Effector memory CD8-positive, alpha-beta T cell (primary cell): ENCODE data around the gene SBF2.
A peak's percentile ranks its signal among the peaks of the same experiment; 100 is the strongest.

Source experiments
- ATAC-seq: fragments of 150-1000 bp; cut with Tn5 transposase; replicated peaks from 2 replicates; pipeline ENCODE4 v1.10.0; 2021; ENCODE audit warnings: mild to moderate bottlenecking, moderate library complexity
- DNase-seq, 3 experiments: peaks; one replicate each; pipeline ENCODE4 v3.0.0; 2021
- H3K27ac Mint-ChIP-seq, 2 donors: one replicate each; pipeline ENCODE4 v1.8.0; 2022; ENCODE audit warnings: mild to moderate bottlenecking in 2 of 2, mixed read lengths in 2 of 2, moderate library complexity in 2 of 2
- H3K27me3 Mint-ChIP-seq, 2 donors: one replicate each; pipeline ENCODE4 v1.8.0; 2022; ENCODE audit warnings: mixed read lengths in 2 of 2
- H3K36me3 Mint-ChIP-seq: one replicate; pipeline ENCODE4 v1.8.0; 2022; ENCODE audit warnings: mild to moderate bottlenecking, moderate library complexity, mixed read lengths; ENCODE audit not compliant: insufficient read depth
- H3K4me1 Mint-ChIP-seq, 2 donors: one replicate each; pipeline ENCODE4 v1.8.0; 2022; ENCODE audit warnings: low read depth in 2 of 2, mixed read lengths in 2 of 2
- H3K4me3 Mint-ChIP-seq, 2 donors: one replicate each; pipeline ENCODE4 v1.8.0; 2022; ENCODE audit warnings: mild to moderate bottlenecking in 2 of 2, mixed read lengths in 2 of 2, moderate library complexity in 2 of 2
- H3K9me3 Mint-ChIP-seq, 2 donors: one replicate each; pipeline ENCODE4 v1.8.0; 2022; ENCODE audit warnings: mixed read lengths in 2 of 2

SBF2 gene

DNA sequence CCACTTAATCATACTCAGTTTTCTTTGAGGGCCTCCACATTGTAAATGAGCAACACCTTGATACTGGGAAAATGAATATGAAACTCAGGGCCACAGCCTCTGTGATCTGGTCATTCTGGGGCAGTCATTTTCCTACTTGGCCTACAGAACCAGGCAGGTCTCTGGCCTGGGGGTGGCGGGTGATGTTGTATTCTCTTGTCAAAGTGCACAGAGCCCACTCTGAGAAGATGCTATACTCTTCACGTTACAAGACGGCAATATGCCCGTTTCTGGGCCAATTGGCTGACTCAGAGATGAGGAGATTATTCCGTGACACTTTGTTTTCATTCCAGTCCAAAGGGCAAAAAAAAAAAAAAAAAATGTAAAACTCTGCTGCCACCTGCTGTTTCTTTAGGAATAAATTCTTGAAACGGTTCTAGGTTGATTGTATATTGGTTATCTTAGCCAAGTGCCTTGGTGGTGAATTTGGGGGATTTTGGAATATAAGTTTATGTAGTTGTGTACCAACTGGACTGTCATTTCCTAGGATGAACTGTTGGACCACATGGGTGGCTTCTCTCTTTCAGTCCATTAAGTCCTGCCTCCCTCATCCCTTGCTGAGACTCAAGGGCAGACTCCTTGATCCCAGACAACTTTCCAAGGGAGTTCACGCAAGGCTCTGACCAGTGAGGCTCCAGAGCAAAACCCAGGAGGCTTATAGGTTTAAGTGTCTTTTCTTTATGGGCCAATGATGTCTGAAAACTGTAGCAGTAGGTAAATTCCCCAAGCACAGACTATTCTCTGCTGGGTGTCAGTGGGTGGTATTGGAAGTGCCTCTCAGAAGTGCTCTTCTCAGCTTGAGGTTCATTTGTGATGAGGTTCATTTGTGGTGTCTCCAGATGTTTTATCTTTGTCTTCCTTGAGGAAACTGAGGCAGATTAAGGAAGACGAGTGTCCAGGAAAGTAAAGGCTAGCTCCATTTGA is 29.1 kb upstream of the SBF2 start:
- H3K27me3 Mint-ChIP-seq = peaks cover 22 to 32% of the 10 kb centered on the region in 2 donors
- no peaks in the 10 kb centered on the region for H3K36me3 Mint-ChIP-seq
- no peak overlapping the region for H3K4me3 Mint-ChIP-seq
- H3K27ac Mint-ChIP-seq = peak overlapping the region in 1 of 2 donors; percentile 75
- peaks cover 3 to 5% of the 10 kb centered on the region in 2 donors for H3K4me1 Mint-ChIP-seq
- ATAC-seq (peak; percentile 81), DNase-seq (peak in 2 of 3 experiments; percentile 15 to 22)
- H3K9me3 Mint-ChIP-seq = no peaks in the 10 kb centered on the region

DNA sequence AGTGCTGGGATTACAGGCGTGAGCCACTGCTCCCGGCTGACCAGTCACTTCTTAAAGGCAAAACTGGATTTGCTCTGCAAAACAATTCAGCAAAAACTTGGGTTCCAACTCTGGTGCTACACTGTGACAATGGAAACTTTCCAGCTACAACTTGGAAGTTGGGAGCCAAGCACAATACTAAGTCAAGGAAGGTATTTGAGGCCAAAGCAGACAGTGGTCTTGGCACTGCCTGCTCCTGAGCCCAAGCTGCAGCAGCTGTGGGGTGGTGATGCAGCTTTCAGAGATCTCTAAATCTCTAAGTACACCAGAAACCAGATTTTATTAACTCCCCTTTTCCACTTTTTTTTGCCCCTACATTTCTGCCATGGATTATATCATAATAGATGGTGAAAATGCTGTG is 28.4 kb upstream of the SBF2 start:
- H3K4me1 Mint-ChIP-seq = peaks cover 3 to 5% of the 10 kb centered on the region in 2 donors
- H3K27ac Mint-ChIP-seq = peak overlapping the region in 1 of 2 donors; percentile 75
- no peak overlapping the region for H3K4me3 Mint-ChIP-seq
- ATAC-seq (no peak), DNase-seq (no peak)
- H3K27me3 Mint-ChIP-seq = peaks cover 25 to 32% of the 10 kb centered on the region in 2 donors
- H3K9me3 Mint-ChIP-seq = no peaks in the 10 kb centered on the region
- no peaks in the 10 kb centered on the region for H3K36me3 Mint-ChIP-seq

DNA sequence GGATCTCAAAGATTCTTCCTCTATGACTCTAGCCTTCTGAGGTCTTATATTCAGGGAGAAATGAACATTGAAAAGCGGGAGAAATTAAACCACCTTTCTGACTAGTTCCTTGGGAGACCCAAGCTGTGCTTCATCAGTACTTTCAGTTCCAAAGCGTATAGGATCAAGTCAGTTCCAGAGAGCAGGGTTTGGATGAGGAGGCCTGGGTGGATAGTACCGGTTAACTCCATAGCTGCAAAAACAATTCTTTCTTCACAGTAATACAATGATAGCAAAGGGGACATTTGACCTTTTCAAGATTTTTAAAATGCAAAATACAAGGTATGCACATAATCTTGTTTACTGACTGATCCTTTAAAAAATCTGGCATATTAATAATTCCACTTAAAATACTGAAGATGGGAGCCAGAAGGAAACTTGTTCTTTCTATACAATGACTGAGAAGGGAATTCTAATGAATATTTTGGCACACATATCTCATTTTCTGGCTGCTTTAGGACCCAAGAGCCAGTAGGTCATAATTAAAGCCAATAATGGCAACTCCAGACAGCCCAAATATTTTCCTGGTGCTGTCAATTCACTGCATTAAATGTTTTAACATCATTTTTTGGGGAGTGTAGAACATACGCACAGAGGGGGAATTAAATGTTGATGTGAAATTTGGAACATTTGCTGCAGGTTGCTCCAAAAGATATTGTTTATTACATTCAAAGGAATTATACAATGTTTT is 26.9 kb upstream of the SBF2 start:
- Mint-ChIP-seq H3K27me3 (peaks cover 31 to 44% of the 10 kb centered on the region in 2 donors), H3K27ac (no peak overlapping the region), H3K4me3 (no peak overlapping the region), H3K4me1 (peaks cover 3 to 5% of the 10 kb centered on the region in 2 donors), H3K36me3 (no peaks in the 10 kb centered on the region), H3K9me3 (no peaks in the 10 kb centered on the region)
- ATAC-seq (no peak), DNase-seq (no peak)

DNA sequence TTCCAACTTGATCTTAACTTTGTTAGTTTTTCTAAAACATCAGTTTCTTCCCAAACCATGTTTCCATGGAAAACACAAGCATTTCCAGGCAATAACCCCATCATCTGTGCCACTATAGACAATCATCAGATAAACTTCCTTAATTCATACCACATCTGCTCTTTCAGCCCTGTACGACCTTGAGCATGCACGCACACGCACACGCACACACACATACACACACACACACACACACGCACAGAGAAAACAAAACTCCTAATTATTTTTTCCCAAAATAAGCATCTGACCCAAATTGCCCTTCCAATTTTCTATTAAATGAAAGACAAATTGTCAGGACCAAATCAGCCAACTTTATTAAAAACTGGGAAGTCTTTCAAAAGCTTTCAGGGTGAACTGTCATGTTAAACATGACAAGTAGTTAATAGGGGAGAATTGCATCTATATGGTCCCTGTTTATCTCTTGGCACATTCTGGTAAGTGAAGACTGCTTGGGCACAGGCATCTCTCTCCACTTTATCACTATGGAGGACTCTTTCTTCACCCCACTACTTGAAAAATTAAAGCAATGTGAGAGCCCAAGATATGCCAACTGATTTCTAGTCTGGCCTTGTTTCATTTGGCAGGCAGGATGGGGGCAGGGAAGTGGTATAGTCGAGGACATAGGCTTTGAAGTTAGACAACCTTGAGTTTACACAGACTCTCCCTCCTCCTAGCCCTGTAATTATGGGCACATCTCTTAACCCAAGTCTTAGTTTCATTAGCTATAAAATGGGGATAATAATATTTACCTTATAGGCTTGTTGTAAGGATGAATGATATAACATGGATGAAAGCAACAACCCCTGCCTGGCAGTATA is 25.9 kb upstream of the SBF2 start:
- H3K27me3 Mint-ChIP-seq = peaks cover 31 to 37% of the 10 kb centered on the region in 2 donors
- H3K4me1 Mint-ChIP-seq = peaks cover 3 to 5% of the 10 kb centered on the region in 2 donors
- DNase-seq (no peak), ATAC-seq (no peak)
- no peak overlapping the region for H3K27ac Mint-ChIP-seq
- no peaks in the 10 kb centered on the region for H3K36me3 Mint-ChIP-seq
- no peak overlapping the region for H3K4me3 Mint-ChIP-seq
- no peaks in the 10 kb centered on the region for H3K9me3 Mint-ChIP-seq

DNA sequence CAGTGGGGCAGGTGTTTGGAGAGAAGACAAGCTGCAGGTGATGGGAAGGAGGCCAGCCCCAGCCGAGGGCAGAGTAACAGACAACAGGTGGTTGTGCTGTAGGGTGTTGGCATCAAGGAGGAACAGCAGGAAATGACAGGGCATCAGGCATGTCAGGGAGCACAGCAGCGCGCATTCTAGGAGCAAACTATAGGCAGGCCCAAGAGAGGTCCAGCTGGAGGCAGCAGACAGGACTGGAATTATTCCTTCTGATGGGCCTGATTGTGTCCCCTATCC is 24.4 kb upstream of the SBF2 start:
- no peak for ATAC-seq

DNA sequence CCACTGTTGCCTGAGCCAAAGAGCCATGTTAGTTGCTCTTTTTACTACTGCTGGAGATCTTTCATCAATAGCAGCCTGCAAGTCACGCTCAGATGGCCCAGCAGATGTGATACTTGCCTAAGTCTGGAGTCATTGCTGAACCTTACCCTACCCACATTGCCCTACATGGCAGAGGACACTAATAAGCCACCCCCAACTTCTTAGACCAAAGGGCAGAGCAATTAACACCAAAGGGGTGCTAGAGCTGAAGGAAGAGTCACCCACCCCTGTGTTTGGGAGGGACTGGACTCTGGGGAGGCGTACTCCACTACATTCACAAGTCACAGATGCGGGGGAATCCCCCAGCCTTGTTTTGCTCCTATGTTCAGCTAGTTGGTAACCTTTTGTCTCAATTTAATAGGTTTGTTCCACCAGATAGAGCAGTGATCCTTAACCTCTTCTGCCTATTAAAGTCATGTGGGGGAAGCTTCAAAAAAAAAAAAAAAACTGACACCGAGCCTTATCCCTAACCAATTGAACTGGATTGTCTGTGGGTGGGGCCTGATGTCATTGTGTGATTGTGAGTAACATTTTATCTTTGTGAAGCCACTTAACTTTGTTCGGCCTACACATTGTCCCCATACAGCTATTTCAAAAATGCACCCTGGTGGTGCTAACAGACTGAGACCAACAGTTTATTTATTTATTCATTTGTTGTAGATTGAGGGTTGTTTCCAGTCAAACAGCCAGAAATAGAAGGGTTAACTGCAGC is 23.9 kb upstream of the SBF2 start:
- no peak for DNase-seq
- H3K9me3 Mint-ChIP-seq = no peaks in the 10 kb centered on the region
- no peak for ATAC-seq
- H3K27ac Mint-ChIP-seq = no peak overlapping the region
- H3K4me3 Mint-ChIP-seq = no peak overlapping the region
- no peaks in the 10 kb centered on the region for H3K36me3 Mint-ChIP-seq
- H3K27me3 Mint-ChIP-seq = peaks cover 20 to 31% of the 10 kb centered on the region in 2 donors
- H3K4me1 Mint-ChIP-seq = peaks cover 3% of the 10 kb centered on the region in 2 donors

More for the DNA sequence above, 24.4 kb upstream of the SBF2 start:
- H3K27ac Mint-ChIP-seq = no peak overlapping the region
- H3K27me3 Mint-ChIP-seq = peaks cover 25 to 36% of the 10 kb centered on the region in 2 donors
- H3K36me3 Mint-ChIP-seq = no peaks in the 10 kb centered on the region
- peaks cover 3 to 5% of the 10 kb centered on the region in 2 donors for H3K4me1 Mint-ChIP-seq
- no peaks in the 10 kb centered on the region for H3K9me3 Mint-ChIP-seq
- no peak for DNase-seq
- no peak overlapping the region for H3K4me3 Mint-ChIP-seq

DNA sequence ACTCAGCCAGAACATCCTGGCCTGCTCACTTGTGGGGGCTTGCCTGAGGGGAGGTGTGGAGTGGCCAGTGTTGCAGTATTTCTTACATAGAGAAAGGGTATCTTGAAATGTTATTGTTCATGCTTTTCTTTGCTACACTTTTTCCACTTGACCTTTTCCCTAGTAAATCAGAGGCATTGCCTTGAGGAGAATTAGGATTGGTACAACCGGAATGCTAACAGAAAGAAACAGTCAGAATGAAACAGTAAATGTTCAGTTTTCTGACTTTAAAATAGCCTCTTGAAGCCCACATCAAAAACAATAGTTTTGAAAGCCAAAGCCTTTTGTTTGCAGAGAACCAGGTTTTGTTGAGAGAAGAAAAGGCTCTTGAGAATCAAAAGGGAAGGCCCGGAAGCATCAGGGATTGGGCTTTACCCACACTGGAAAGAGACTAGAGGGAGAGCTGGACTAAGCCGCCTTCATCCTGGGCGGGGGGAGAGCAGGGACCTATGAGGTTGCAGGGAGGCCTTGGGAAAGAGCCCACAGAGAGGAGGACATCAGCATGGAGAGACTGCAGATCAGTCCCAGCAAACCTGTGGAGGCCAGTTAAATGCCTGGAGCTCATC is 23.2 kb upstream of the SBF2 start:
- DNase-seq (no peak), ATAC-seq (no peak)
- H3K27me3 Mint-ChIP-seq = peaks cover 21 to 31% of the 10 kb centered on the region in 2 donors
- no peak overlapping the region for H3K4me3 Mint-ChIP-seq
- no peaks in the 10 kb centered on the region for H3K9me3 Mint-ChIP-seq
- H3K27ac Mint-ChIP-seq = no peak overlapping the region
- H3K4me1 Mint-ChIP-seq = peaks cover 0 to 3% of the 10 kb centered on the region in 2 donors
- no peaks in the 10 kb centered on the region for H3K36me3 Mint-ChIP-seq

DNA sequence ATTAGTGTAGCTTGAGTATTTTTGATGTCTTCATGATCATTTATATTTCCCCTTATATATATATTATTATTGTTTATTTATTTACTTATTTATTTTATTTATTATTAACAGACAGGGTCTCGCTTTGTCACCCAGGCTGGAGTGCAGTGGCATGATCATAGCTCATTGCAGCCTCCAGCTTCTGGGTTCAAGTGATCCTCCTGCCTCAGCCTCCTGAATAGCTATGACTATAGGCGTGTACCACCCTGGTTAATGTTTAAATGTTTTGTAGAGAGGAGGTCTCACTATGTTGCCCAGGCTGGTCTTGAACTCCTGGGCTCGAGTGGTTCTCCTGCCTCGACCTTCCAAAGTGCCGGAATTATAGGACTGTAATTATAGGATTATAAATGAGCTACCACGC is 21.1 kb upstream of the SBF2 start:
- H3K4me3 Mint-ChIP-seq = no peak overlapping the region
- H3K27ac Mint-ChIP-seq = no peak overlapping the region
- H3K36me3 Mint-ChIP-seq = no peaks in the 10 kb centered on the region
- ATAC-seq (no peak), DNase-seq (no peak)
- peaks cover 36 to 40% of the 10 kb centered on the region in 2 donors for H3K27me3 Mint-ChIP-seq
- H3K9me3 Mint-ChIP-seq = no peaks in the 10 kb centered on the region
- peaks cover 0 to 3% of the 10 kb centered on the region in 2 donors for H3K4me1 Mint-ChIP-seq

DNA sequence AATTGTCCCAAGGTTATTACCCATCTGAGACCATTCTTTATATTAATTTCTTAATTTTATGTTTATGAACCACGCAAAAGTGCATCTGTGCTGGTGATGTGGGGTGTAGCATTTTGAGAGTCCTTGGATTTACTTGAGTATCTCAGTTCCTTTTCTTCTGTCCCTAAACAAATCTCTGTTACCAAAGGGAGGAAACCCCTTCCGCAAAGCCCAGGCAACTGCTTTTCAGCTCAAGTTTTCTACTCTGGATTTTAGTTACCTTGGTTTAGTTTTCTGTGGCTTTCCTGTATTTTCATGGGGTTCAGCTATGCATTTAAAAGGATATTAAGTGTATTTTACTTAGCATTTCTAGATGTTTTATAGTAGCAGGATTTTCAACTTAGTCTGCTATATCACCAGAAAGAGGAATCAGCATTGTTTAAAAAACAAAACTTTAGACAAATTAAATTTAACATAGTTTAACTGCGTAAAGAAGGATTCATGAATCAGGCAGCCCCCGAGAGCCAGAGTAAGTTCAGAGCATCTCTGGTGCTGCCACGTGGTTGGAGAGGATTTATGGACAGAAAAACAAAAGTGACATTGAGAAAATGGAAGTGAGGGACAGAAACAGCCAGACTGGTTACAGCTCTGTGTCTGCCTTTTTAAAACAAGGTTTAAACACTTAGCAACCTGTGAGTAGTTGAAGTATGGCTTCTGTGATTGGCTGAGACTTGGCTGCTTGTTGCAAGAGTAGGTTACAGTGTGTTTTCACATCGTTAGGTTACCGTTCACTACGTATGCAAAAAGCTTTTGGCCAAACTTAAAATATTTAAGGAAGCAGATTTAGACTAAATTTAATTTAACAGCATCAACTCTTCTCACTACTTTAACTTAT is 20.4 kb upstream of the SBF2 start:
- no peaks in the 10 kb centered on the region for H3K36me3 Mint-ChIP-seq
- peak in 2 of 3 experiments; percentile 15 to 24 for DNase-seq
- H3K27me3 Mint-ChIP-seq = peaks cover 36 to 47% of the 10 kb centered on the region in 2 donors
- ATAC-seq = peak; percentile 87
- peaks cover 0 to 3% of the 10 kb centered on the region in 2 donors for H3K4me1 Mint-ChIP-seq
- H3K27ac Mint-ChIP-seq = no peak overlapping the region
- H3K4me3 Mint-ChIP-seq = no peak overlapping the region
- H3K9me3 Mint-ChIP-seq = no peaks in the 10 kb centered on the region

DNA sequence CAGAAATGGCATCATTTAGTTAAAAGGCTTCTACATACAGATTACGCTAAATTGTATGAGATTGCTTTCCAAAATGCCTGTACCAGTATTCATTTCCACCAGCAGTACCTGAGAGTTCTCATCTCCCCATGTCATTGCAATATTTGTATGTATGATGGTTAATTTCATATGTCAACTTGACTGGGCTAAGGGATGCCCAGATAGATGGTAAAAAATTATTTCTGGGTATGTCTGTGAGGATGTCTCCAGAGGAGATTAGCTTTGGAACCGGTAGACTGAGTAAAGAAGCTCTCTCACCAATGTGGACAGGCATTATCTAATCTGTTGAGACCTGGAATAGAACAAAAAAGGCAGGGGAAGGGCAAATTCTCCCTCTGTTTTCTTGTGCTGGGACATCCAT is 17.8 kb upstream of the SBF2 start:
- no peak for ATAC-seq
- DNase-seq = no peak
- H3K27ac Mint-ChIP-seq = no peak overlapping the region
- H3K9me3 Mint-ChIP-seq = no peaks in the 10 kb centered on the region
- peaks cover 8 to 16% of the 10 kb centered on the region in 2 donors for H3K4me1 Mint-ChIP-seq
- H3K4me3 Mint-ChIP-seq = no peak overlapping the region
- H3K27me3 Mint-ChIP-seq = peaks cover 27 to 57% of the 10 kb centered on the region in 2 donors
- peaks cover 3% of the 10 kb centered on the region for H3K36me3 Mint-ChIP-seq

DNA sequence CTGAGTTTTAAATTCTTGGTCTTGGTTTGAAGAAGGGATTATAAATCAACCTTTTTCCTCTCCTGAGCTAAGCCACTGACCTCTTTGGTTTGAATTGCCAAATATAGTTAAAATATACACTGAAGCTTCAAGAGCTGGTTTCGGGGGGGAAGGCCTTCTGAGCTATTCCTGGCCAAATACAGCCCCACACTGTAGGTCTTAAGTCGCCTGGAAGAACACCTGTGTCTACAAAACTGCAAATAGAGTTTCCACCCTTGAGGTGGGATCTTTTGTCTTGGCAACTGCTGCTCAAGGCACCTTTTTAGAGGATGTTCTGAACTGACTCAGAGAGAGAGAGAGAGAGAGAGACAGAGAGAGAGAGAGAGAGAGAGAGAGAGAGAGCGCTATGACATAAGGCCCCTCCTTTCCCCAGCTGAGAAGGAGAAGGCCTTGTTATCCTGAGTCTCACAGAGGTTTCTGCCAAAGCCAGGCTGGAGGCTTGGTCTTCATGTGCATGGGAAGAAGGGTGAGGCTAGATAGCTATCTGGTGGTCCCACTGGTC is 16.4 kb upstream of the SBF2 start:
- no peak for DNase-seq
- Mint-ChIP-seq H3K4me3 (no peak overlapping the region), H3K9me3 (no peaks in the 10 kb centered on the region), H3K36me3 (peaks cover 7% of the 10 kb centered on the region), H3K4me1 (peaks cover 21 to 28% of the 10 kb centered on the region in 2 donors), H3K27me3 (peaks cover 32 to 72% of the 10 kb centered on the region in 2 donors), H3K27ac (no peak overlapping the region)
- ATAC-seq = no peak
